Neural cell (in vitro differentiated cells): ENCODE data around the gene DHX8. TPM values are rescaled to one million over a fixed set of nuclear protein-coding genes. Genes with fewer than 3 reads are reported as not detected.

Source experiments
- H2AFZ ChIP-seq: fragments of 200-600, 300-800 bp; sonication (generic), shearing (Covaris generic); 2 replicates; pipeline ENCODE4 v1.6.0; 2014; ENCODE audit warnings: low read depth, mild to moderate bottlenecking, antibody characterized with exemption, low read length, moderate library complexity
- H3F3A ChIP-seq: fragments of 200-600 bp; shearing (Covaris generic); 2 replicates; pipeline ENCODE4 v1.6.1; 2016; ENCODE audit warnings: mild to moderate bottlenecking, moderate library complexity, mixed read lengths, antibody characterized with exemption, low read length; ENCODE audit not compliant: insufficient read depth, poor library complexity, severe bottlenecking
- H3K27ac ChIP-seq: fragments of 200-600, 300-800 bp; sonication (generic), shearing (Covaris generic); 2 replicates; pipeline ENCODE4 v1.5.1; 2014; ENCODE audit warnings: mild to moderate bottlenecking, low read length, moderate library complexity
- H3K27me3 ChIP-seq: fragments of 300-800, 200-600 bp; sonication (generic), shearing (Covaris generic); 2 replicates; pipeline ENCODE4 v1.6.0; 2014; ENCODE audit warnings: mild to moderate bottlenecking, low read depth, low read length, moderate library complexity; ENCODE audit not compliant: insufficient read depth
- H3K36me3 ChIP-seq: fragments of 300-800, 200-600 bp; sonication (generic), shearing (Covaris generic); 2 replicates; pipeline ENCODE4 v1.5.1; 2014; ENCODE audit warnings: mild to moderate bottlenecking, antibody characterized with exemption, low read length, moderate library complexity; ENCODE audit not compliant: insufficient read depth
- H3K4me2 ChIP-seq: fragments of 300-800, 200-600 bp; sonication (generic), shearing (Covaris generic); 2 replicates; pipeline ENCODE4 v1.6.0; 2014; ENCODE audit warnings: mild to moderate bottlenecking, low read length
- H3K4me3 ChIP-seq: fragments of 300-800, 200-600 bp; sonication (generic), shearing (Covaris generic); 2 replicates; pipeline ENCODE4 v1.5.1; 2014; ENCODE audit warnings: mild to moderate bottlenecking, low read length, moderate library complexity
- H3K79me2 ChIP-seq: fragments of 200-600 bp; shearing (Covaris generic); replicated peaks from 2 replicates; pipeline ENCODE4 v1.6.0; 2014; ENCODE audit warnings: mild to moderate bottlenecking, low read length, moderate library complexity; ENCODE audit not compliant: insufficient read depth
- H3K9ac ChIP-seq: fragments of 300-800, 200-600 bp; sonication (generic), shearing (Covaris generic); 2 replicates; pipeline ENCODE4 v1.6.1; 2016; ENCODE audit warnings: mild to moderate bottlenecking, low read length, mixed read lengths
- H3K9me2 ChIP-seq: fragments of 200-600 bp; shearing (Covaris generic); 2 replicates; pipeline ENCODE4 v1.6.1; 2016; ENCODE audit warnings: mild to moderate bottlenecking, low read length, mixed read lengths; ENCODE audit not compliant: insufficient read depth
- H3K9me3 ChIP-seq: fragments of 200-600, 300-800 bp; sonication (generic), shearing (Covaris generic); 2 replicates; pipeline ENCODE4 v1.6.1; 2016; ENCODE audit warnings: mild to moderate bottlenecking, mixed run types, low read length, moderate library complexity, mixed read lengths
- H4K20me1 ChIP-seq: fragments of 200-600 bp; shearing (Covaris generic); 2 replicates; pipeline ENCODE4 v1.6.1; 2016; ENCODE audit warnings: mild to moderate bottlenecking, mixed run types; ENCODE audit not compliant: insufficient read depth
- CTCF ChIP-seq: fragments of 450-650 bp; IDR thresholded peaks from 2 replicates; pipeline ENCODE4 v1.5.1; 2014; ENCODE audit warnings: antibody characterized with exemption, mild to moderate bottlenecking, moderate library complexity; ENCODE audit not compliant: poor library complexity, severe bottlenecking
- EP300 ChIP-seq: fragments of 450-650 bp; conservative IDR thresholded peaks from 2 replicates; pipeline ENCODE4 v1.6.1; 2014; ENCODE audit warnings: antibody characterized with exemption, mild to moderate bottlenecking, moderate library complexity; ENCODE audit not compliant: poor library complexity, severe bottlenecking
- EZH2 ChIP-seq: fragments of 200-600, 300-800 bp; shearing (Covaris generic), sonication (generic); IDR thresholded peaks from 2 replicates; pipeline ENCODE4 v1.6.1; 2014; ENCODE audit warnings: antibody characterized with exemption, low read length, borderline replicate concordance, mild to moderate bottlenecking; ENCODE audit not compliant: insufficient read depth, poor library complexity, severe bottlenecking
- MXI1 ChIP-seq: fragments of 450-650 bp; conservative IDR thresholded peaks from 2 replicates; pipeline ENCODE4 v1.6.1; 2014; ENCODE audit warnings: antibody characterized with exemption, mild to moderate bottlenecking; ENCODE audit not compliant: poor library complexity, severe bottlenecking
- POLR2AphosphoS5 ChIP-seq: IDR thresholded peaks from 2 replicates; pipeline ENCODE4 v1.6.1; 2012
- RAD21 ChIP-seq: fragments of 450-650 bp; conservative IDR thresholded peaks from 2 replicates; pipeline ENCODE4 v1.6.1; 2014; ENCODE audit warnings: antibody characterized with exemption, mild to moderate bottlenecking, moderate library complexity
- REST ChIP-seq: IDR thresholded peaks from 2 replicates; pipeline ENCODE4 v1.6.1; 2012; ENCODE audit warnings: borderline replicate concordance
- SMC3 ChIP-seq: fragments of 450-650 bp; conservative IDR thresholded peaks from 2 replicates; pipeline ENCODE4 v1.6.1; 2014; ENCODE audit warnings: antibody characterized with exemption, mild to moderate bottlenecking, moderate library complexity; ENCODE audit not compliant: poor library complexity
- TAF1 ChIP-seq: IDR thresholded peaks from 2 replicates; pipeline ENCODE4 v1.6.1; 2012; ENCODE audit warnings: low read depth
- polyA plus RNA-seq: library from polyadenylated mRNA; depleted of rRNA; stranded (reverse); fragments of >200 nt; gene quantifications from 2 replicates; pipeline ENCODE4 v1.2.3, GENCODE V29; 2014

The DHX8 gene
- polyA plus RNA-seq, 1 donor from 2014 or later: 19.4 TPM

DNA sequence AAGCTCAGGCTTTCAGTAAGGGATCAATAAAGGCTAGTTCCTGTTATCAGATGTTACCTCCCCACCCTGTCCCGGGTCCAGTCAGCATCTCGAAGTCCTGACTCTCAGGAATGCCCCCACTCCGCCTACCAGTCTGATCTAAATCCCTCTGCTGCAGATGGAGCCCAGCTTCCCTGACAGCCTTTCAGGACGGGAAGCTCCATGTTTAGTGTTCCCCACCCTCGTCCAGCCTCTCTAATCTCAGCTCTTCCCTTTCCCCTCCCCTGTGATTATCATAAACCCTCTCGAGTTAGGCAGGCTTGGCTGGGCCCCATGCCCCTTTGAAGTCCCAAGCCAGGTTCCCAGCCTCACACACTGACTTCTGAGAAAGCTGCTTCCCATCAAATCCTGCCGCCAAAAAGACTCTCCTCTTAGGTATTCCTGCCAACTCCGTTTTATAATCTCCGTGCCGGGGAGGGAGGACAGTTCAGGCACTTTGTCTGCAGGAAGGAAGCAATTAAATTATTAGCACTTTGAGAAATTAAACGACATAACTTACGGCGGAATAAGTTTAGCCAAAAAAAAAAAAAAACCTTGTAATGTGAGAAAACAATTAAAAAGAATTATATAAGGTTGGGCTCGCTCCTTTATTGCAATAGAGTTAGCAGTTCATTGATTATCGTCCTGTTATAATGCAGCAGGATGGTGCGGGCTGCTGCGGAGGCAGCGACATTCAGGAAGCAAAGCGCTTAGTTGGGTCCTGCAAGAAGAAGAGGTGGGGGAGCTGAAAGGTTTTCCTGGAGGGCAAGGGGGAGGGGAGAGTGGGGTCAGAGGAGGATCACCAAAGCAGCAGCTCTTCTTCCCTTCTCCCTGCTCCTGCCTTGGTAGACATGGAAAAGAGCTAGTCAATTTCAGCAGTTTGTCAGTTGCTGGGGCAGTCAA is 79.2 kb downstream of the DHX8 start:
- Histone ChIP-seq H3K4me2 (no peak overlapping the region), H3F3A (no peaks in the 10 kb centered on the region), H3K4me3 (no peak overlapping the region)

DNA sequence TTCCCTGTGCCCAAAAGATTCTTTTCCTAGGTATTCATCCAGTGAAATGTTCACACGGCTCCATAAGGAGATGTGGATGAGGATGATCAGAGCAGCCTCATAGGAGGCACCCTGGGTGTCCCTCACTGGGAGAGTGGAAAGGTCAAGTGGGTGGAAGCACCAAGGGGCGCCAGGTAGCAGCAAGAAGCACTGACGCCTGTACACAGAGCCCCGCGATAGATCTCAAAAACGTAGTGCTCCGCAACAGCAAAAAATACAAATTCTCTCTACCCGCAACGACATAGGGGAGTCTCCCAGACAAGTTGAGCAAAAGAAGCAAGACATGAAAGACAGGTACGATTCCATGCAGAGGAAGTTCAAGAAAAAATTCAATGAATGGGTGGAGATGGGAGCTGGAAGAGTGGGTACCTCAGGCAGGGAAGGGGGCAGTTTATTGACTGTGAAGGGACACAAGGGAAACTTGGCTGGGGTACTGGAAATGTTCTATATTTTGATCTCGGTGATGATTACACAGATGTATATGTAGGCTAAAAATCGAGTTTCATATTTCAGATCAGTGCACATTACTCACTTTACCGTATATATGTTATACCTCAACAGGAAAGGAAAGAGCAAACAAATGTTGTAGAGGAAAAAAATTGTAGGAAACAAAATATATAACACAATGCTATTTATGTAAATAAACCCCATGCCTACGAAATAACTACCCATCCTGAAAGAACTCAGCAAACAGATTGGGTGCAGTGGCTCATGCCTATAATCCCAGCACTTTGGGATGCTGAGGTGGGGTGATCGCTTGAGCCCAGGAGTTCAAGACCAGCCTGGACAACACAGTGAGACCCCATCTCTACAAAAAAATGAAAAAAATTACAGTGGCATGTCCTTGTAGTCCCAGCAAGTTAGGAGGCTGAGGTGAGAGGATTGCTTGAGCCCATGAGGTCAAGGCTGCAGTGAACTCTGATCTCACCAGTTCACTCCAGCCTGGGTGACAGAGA is 80.1 kb downstream of the DHX8 start:
- Histone ChIP-seq H3K79me2 (no peaks in the 10 kb centered on the region), H3K9me3 (no peaks in the 10 kb centered on the region), H3K9me2 (no peaks in the 10 kb centered on the region), H4K20me1 (no peaks in the 10 kb centered on the region), H3K27me3 (no peaks in the 10 kb centered on the region), H2AFZ (no peak overlapping the region), H3F3A (no peaks in the 10 kb centered on the region), H3K4me2 (no peak overlapping the region), H3K27ac (no peak overlapping the region), H3K4me3 (no peak overlapping the region), H3K9ac (no peak overlapping the region), H3K36me3 (no peaks in the 10 kb centered on the region)
- no peak for TF ChIP-seq MXI1
- no peak for TF ChIP-seq REST
- TF ChIP-seq TAF1: no peak
- TF ChIP-seq POLR2AphosphoS5: no peak
- no peak for TF ChIP-seq SMC3
- no peak for TF ChIP-seq CTCF
- TF ChIP-seq EP300: no peak
- no peak for TF ChIP-seq RAD21
- TF ChIP-seq EZH2: no peak

More for the DNA sequence above, 79.2 kb downstream of the DHX8 start:
- no peak overlapping the region for H3K9ac ChIP-seq
- no peaks in the 10 kb centered on the region for H3K36me3 ChIP-seq
- H4K20me1 ChIP-seq: no peaks in the 10 kb centered on the region
- no peaks in the 10 kb centered on the region for H3K9me3 ChIP-seq
- no peaks in the 10 kb centered on the region for H3K79me2 ChIP-seq
- no peaks in the 10 kb centered on the region for H3K27me3 ChIP-seq
- H2AFZ ChIP-seq: no peak overlapping the region
- no peak for TF ChIP-seq RAD21
- no peaks in the 10 kb centered on the region for H3K9me2 ChIP-seq
- no peak overlapping the region for H3K27ac ChIP-seq
